CD8-positive, alpha-beta memory T cell (primary cell): ENCODE measurements around the gene CCDC28A. TPM values are rescaled to one million over a fixed set of nuclear protein-coding genes. Genes with fewer than 3 reads are reported as not detected.

Experiments
- CTCF ChIA-PET: fragments of 350-600 bp; sonication (Branson Sonifier 250); formaldehyde crosslinking; loops from one replicate; lab custom pipeline; 2021; ENCODE audit warnings: antibody characterized with exemption; lab: Charles Lee
- POLR2A ChIA-PET: fragments of 350-600 bp; sonication (Branson Sonifier 250); formaldehyde crosslinking; loops from one replicate; lab custom pipeline; 2021; ENCODE audit warnings: antibody characterized with exemption; lab: Charles Lee
- DNase-seq, 5 donors: peaks; one replicate each; pipeline versions ENCODE4 v3.0.0 to v3.0.0-alpha.2; 2020 to 2022; ENCODE audit warnings: mixed read lengths in 1 of 5
- H3K27ac ChIP-seq: one replicate; pipeline ENCODE4 v1.7.0; 2013; ENCODE audit warnings: low read depth, mild to moderate bottlenecking, low read length, moderate library complexity
- H3K27me3 ChIP-seq: 2 replicates; pipeline ENCODE4 v1.7.0; 2013; ENCODE audit warnings: low read length, mild to moderate bottlenecking; ENCODE audit not compliant: insufficient read depth, poor library complexity, severe bottlenecking
- H3K36me3 ChIP-seq: 2 replicates; pipeline ENCODE4 v1.7.0; 2013; ENCODE audit warnings: mild to moderate bottlenecking, low read length, moderate library complexity; ENCODE audit not compliant: insufficient read depth
- H3K4me1 ChIP-seq: 2 replicates; pipeline ENCODE4 v1.7.0; 2013; ENCODE audit warnings: mild to moderate bottlenecking, low read length, moderate library complexity; ENCODE audit not compliant: insufficient read depth
- H3K4me3 ChIP-seq: 2 replicates; pipeline ENCODE4 v1.7.0; 2013; ENCODE audit warnings: mild to moderate bottlenecking, low read length
- H3K9me3 ChIP-seq: 2 replicates; pipeline ENCODE4 v1.7.0; 2013; ENCODE audit warnings: mild to moderate bottlenecking, low read length
- H3K27ac Mint-ChIP-seq, 8 donors: one replicate each; pipeline ENCODE4 v1.8.0; 2020 to 2021; ENCODE audit warnings: mixed read lengths in 8 of 8, mild to moderate bottlenecking in 6 of 8, inconsistent platforms in 3 of 8, moderate library complexity in 3 of 8
- H3K27me3 Mint-ChIP-seq, 2 donors: one replicate each; pipeline ENCODE4 v1.8.0; 2020 to 2021; ENCODE audit warnings: mixed read lengths in 2 of 2, mild to moderate bottlenecking in 1 of 2, moderate library complexity in 1 of 2
- H3K36me3 Mint-ChIP-seq, 3 donors: one replicate each; pipeline ENCODE4 v1.8.0; 2020 to 2021; ENCODE audit warnings: mixed read lengths in 3 of 3, inconsistent platforms in 1 of 3, mild to moderate bottlenecking in 1 of 3
- H3K4me1 Mint-ChIP-seq, 3 donors: one replicate each; pipeline ENCODE4 v1.8.0; 2020 to 2021; ENCODE audit warnings: mixed read lengths in 3 of 3, inconsistent platforms in 1 of 3, mild to moderate bottlenecking in 1 of 3
- H3K4me3 Mint-ChIP-seq, 7 donors: one replicate each; pipeline ENCODE4 v1.8.0; 2020 to 2021; ENCODE audit warnings: mixed read lengths in 7 of 7, mild to moderate bottlenecking in 6 of 7, moderate library complexity in 4 of 7, inconsistent platforms in 2 of 7
- H3K9me3 Mint-ChIP-seq, 5 donors: one replicate each; pipeline ENCODE4 v1.8.0; 2020 to 2022; ENCODE audit warnings: mixed read lengths in 5 of 5, mild to moderate bottlenecking in 3 of 5, moderate library complexity in 2 of 5, inconsistent platforms in 1 of 5
- polyA plus RNA-seq: library from polyadenylated mRNA; unstranded; fragments of 300-500 nt; fragmentation: Illumina TruSeq; gene quantifications from one replicate; pipeline ENCODE4 v1.2.3, GENCODE V29; 2021
- total RNA-seq, 2 experiments: library from RNA; stranded (reverse); gene quantifications; one replicate each; pipeline ENCODE4 v1.2.3, GENCODE V29; 2021

The CCDC28A gene
- total and polyA plus RNA-seq, 3 experiments from 2014 or later, result 15.1 to 52.4 (median 16.1) TPM

DNA sequence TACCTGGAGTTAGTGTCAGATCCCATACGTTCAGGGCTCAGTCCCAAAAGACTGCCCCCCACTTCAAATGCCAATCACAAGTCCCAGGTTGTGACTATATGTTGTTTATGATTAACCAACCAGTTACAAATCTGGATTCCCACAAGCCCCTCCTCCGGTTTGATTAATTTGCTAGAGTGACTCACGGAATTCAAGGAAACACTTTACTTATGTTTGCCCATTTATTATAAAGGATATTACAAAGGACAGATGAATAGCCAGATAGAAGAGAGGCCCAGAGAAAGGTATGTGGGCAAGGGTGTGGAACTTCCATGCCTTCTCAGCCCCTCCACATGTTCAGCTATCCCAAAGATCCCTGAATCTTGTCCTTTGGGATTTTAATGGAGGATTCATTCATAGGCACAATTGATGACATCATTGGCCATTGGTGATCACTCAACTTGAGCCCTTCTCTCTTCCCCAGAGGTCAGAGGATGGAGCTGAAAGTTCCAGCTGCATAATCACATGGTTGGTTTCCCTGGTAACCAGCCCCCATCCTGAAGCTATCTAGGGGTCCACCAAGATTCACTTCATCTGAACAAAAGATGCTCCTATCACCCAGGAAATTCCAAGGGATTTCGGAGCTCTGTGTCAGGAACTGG is 24.4 kb downstream of the CCDC28A start:
- no peak overlapping the region for H3K27ac ChIP-seq
- peaks cover 0 to 11% of the 10 kb centered on the region in 2 donors for H3K27me3 Mint-ChIP-seq
- no peak overlapping the region for H3K4me3 Mint-ChIP-seq
- H3K36me3 ChIP-seq, result peaks cover under 1% of the 10 kb centered on the region
- no peak overlapping the region for H3K4me3 ChIP-seq
- H3K9me3 Mint-ChIP-seq, result no peaks in the 10 kb centered on the region
- no peak for DNase-seq
- H3K4me1 ChIP-seq, result no peaks in the 10 kb centered on the region
- H3K27me3 ChIP-seq, result no peaks in the 10 kb centered on the region
- no peaks in the 10 kb centered on the region for H3K4me1 Mint-ChIP-seq
- POLR2A ChIA-PET, result no interaction called here
- no peaks in the 10 kb centered on the region for H3K9me3 ChIP-seq
- CTCF ChIA-PET, result no interaction called here
- peaks cover 0 to 5% (median 3%) of the 10 kb centered on the region in 3 donors for H3K36me3 Mint-ChIP-seq
- no peak overlapping the region for H3K27ac Mint-ChIP-seq

DNA sequence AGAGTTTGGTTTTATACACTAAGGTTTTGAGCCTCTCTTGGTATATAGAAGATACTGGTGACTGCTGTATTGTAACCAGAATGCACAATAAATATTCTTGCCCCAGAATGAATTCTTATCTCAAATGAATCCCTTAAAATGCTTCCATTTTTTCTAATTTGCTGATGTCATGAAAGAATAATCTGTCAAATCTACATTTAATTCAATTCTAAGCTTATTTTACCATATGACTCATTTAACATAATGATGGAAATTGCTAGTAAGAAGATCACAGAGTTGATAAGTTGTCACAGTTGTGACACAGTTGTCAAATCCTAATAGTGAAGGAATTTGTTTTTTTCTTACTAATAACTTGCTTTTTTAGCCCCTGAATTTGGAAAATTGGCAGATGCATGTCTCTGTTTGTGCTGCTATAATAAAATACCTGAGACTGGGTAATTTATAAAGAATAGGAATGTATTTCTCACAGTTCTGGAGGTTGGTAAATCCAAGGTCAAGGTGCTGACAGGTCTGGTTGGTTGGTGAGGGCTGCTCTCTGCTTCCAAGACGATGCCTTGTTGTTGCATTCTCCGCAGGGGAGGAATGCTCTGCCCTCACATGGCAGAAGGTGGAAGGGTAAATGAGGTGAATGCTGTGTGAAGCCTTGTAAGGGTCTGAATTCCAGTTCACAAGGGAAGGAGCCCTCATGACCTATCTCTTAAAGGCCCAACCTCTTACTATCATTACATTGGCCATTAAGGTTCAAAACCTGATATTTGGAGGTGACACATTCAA is 27.0 kb downstream of the CCDC28A start:
- ChIA-PET CTCF (no interaction called here), POLR2A (no interaction called here)
- Histone ChIP-seq H3K4me3 (no peak overlapping the region), H3K9me3 (no peaks in the 10 kb centered on the region), H3K36me3 (no peaks in the 10 kb centered on the region), H3K27ac (no peak overlapping the region), H3K4me1 (no peaks in the 10 kb centered on the region), H3K27me3 (no peaks in the 10 kb centered on the region)
- no peak for DNase-seq
- H3K4me3 Mint-ChIP-seq, result no peak overlapping the region
- H3K4me1 Mint-ChIP-seq, result no peaks in the 10 kb centered on the region
- H3K36me3 Mint-ChIP-seq, result no peaks in the 10 kb centered on the region
- H3K27ac Mint-ChIP-seq, result no peak overlapping the region
- H3K9me3 Mint-ChIP-seq, result no peaks in the 10 kb centered on the region
- peaks cover 0 to 8% of the 10 kb centered on the region in 2 donors for H3K27me3 Mint-ChIP-seq

DNA sequence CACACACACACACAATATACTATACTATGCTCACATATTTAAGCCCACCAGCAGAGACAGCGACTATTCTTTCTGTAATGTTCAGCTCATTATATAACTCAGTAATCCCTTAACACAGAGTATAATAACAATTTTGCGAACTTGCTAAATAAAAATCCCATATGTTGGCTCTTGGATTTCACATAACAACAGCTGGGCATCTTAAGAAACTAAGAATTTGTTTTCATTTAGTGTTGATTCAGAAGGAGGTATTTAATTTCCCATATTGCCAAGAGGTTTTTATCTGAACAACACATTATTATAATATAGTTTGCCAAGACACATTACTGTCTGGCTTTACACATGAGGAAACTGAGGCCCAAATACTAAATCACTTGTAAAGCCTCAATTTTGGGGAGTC is 29.8 kb downstream of the CCDC28A start:
- no peak for DNase-seq
- Mint-ChIP-seq H3K36me3 (no peaks in the 10 kb centered on the region), H3K4me3 (no peak overlapping the region), H3K27me3 (peaks cover 0 to 16% of the 10 kb centered on the region in 2 donors), H3K27ac (no peak overlapping the region), H3K9me3 (no peaks in the 10 kb centered on the region), H3K4me1 (no peaks in the 10 kb centered on the region)
- no peak overlapping the region for H3K4me3 ChIP-seq
- H3K9me3 ChIP-seq, result no peaks in the 10 kb centered on the region
- H3K27ac ChIP-seq, result no peak overlapping the region
- no peaks in the 10 kb centered on the region for H3K27me3 ChIP-seq
- ChIA-PET POLR2A (no interaction called here), CTCF (no interaction called here)
- H3K36me3 ChIP-seq, result no peaks in the 10 kb centered on the region
- H3K4me1 ChIP-seq, result no peaks in the 10 kb centered on the region

DNA sequence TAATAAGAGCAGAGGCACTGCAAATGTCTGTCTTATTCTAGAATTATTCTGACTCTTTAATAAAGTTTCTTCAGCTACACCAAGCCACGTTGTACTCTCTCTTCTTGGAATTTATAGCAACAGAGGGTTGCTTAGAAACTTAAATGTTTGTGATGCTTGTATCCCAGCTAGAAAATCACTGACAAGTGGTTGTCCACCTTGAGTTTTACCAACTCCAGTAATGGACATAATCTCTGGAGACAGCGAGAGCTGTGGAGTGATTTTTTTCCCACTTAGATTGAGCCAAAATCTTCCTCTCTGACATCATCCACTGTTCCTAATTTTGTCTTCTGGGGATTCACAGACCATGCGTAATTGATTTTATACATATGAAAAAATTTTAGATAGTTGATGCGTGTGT is 30.3 kb downstream of the CCDC28A start:
- Mint-ChIP-seq H3K36me3 (no peaks in the 10 kb centered on the region), H3K4me1 (no peaks in the 10 kb centered on the region), H3K9me3 (no peaks in the 10 kb centered on the region), H3K4me3 (no peak overlapping the region), H3K27me3 (peaks cover 0 to 16% of the 10 kb centered on the region in 2 donors), H3K27ac (no peak overlapping the region)
- H3K36me3 ChIP-seq, result no peaks in the 10 kb centered on the region
- DNase-seq, result no peak
- no peaks in the 10 kb centered on the region for H3K27me3 ChIP-seq
- no peaks in the 10 kb centered on the region for H3K4me1 ChIP-seq
- H3K27ac ChIP-seq, result no peak overlapping the region
- CTCF ChIA-PET, result no interaction called here
- POLR2A ChIA-PET, result no interaction called here
- no peak overlapping the region for H3K4me3 ChIP-seq
- no peaks in the 10 kb centered on the region for H3K9me3 ChIP-seq

DNA sequence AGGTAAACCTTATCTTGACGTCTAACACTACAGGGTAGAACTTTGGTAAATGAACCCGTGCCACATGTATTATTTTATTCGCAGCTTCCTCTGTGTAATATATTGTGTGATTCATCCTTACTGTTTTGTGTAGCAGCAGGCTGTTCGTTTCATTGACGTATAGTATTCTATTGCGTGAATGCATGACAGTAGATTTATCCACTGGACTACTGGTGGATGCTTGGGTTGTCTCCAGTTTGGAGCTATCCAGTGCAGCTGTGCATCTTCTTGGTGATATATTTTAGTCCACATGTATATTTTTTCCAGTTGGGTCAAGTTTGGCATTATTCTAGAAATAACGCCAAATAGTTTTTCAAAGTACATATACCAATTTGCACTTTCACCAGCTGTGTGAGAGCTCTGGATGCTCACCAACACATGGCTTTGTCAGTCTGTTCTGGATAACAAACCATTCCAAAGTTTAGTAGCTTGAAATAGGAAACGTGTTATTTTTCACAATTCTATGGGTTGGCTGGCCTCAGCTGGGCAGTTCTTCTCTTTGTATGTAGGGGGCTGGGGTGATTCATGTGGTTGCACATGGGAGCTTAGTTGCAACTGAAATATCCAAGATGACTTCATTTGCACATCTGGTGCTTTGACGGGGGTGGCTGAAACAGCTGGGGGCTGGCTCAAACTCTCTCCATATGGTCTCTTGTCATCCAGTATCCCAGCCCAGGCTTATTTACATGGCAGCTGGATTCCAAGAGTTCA is 31.6 kb downstream of the CCDC28A start:
- Mint-ChIP-seq H3K4me1 (no peaks in the 10 kb centered on the region), H3K4me3 (no peak overlapping the region), H3K27me3 (peaks cover 0 to 16% of the 10 kb centered on the region in 2 donors), H3K36me3 (no peaks in the 10 kb centered on the region), H3K9me3 (no peaks in the 10 kb centered on the region), H3K27ac (peak overlapping the region in 1 of 8 donors; percentile 77)
- Histone ChIP-seq H3K4me1 (no peaks in the 10 kb centered on the region), H3K36me3 (no peaks in the 10 kb centered on the region), H3K27me3 (no peaks in the 10 kb centered on the region), H3K9me3 (no peaks in the 10 kb centered on the region), H3K4me3 (no peak overlapping the region), H3K27ac (no peak overlapping the region)
- no peak for DNase-seq
- ChIA-PET CTCF (no interaction called here), POLR2A (no interaction called here)

DNA sequence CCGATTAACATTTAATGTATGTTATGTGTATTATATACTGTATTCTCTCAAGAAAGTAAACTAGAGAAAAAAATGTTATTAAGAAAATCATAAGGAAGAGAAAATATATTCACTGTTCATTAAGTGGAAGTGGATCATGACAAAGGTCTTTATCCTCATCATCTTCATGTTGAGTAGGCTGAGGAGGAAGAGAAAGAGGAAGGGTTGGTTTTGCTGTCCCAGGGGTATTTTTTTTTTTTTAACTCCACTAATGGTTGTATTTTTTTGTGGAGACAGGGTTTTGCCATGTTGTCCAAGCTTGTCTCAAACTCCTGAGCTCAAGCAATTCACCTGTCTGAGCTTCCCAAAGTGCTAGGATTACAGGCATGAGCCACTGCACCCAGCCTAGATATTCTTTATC is 33.3 kb downstream of the CCDC28A start:
- no peaks in the 10 kb centered on the region for H3K36me3 Mint-ChIP-seq
- POLR2A ChIA-PET, result no interaction called here
- no peaks in the 10 kb centered on the region for H3K4me1 Mint-ChIP-seq
- CTCF ChIA-PET, result interaction anchor here (0.7 kb wide), 1 partner anchor 9 kb away, joined by 4 read pairs; no protein-coding TSS in a partner anchor
- H3K27me3 ChIP-seq, result no peaks in the 10 kb centered on the region
- no peak overlapping the region for H3K27ac ChIP-seq
- H3K4me3 ChIP-seq, result no peak overlapping the region
- H3K4me3 Mint-ChIP-seq, result no peak overlapping the region
- H3K9me3 Mint-ChIP-seq, result no peaks in the 10 kb centered on the region
- DNase-seq, result no peak
- no peaks in the 10 kb centered on the region for H3K4me1 ChIP-seq
- H3K36me3 ChIP-seq, result no peaks in the 10 kb centered on the region
- H3K27ac Mint-ChIP-seq, result no peak overlapping the region
- H3K27me3 Mint-ChIP-seq, result peaks cover 0 to 13% of the 10 kb centered on the region in 2 donors
- no peaks in the 10 kb centered on the region for H3K9me3 ChIP-seq

DNA sequence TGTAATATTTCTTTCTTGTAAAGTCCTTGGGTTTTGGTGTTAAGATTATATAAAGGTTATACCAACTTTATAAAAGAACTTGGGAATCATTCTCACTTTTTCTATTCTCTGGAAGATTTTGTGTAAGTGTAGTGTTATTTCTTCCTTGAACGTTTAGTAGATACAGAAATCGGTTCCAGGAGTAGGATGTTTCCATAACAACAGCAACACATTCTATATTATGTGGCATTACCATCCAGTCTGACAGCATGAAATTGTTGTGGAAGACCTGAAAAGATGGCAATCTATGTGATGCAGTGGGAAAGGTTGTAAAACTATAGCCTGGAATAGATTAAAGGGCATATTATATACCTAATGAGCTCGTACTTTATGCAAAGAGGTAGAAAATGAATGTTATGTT is 36.1 kb downstream of the CCDC28A start:
- Histone ChIP-seq H3K27ac (no peak overlapping the region), H3K9me3 (no peaks in the 10 kb centered on the region), H3K36me3 (no peaks in the 10 kb centered on the region), H3K4me1 (no peaks in the 10 kb centered on the region), H3K4me3 (no peak overlapping the region), H3K27me3 (no peaks in the 10 kb centered on the region)
- Mint-ChIP-seq H3K4me3 (no peak overlapping the region), H3K9me3 (no peaks in the 10 kb centered on the region), H3K27me3 (peaks cover 0 to 12% of the 10 kb centered on the region in 2 donors), H3K4me1 (no peaks in the 10 kb centered on the region), H3K27ac (no peak overlapping the region), H3K36me3 (no peaks in the 10 kb centered on the region)
- CTCF ChIA-PET, result interaction anchor here (0.6 kb wide), 1 partner anchor 25 kb away, joined by 3 read pairs; no protein-coding TSS in a partner anchor
- POLR2A ChIA-PET, result no interaction called here
- DNase-seq, result no peak

DNA sequence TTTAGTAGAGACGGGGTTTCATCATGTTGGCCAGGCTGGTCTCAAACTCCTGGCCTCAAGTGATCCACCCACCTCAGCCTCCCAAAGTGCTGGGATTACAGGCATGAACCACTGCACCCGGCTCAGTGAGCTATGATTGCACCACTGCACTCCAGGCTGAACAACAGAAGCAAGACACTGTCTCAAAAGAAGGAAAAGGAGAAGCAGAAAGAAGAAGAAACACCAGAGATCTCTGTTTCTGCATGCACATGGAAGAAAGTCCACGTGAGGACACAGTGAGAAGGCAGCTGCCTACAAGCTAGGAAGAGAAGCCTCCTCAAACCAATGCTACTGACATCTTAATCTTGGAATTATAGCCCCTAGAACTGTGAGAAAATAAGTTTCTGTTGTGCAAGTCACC is 38.3 kb downstream of the CCDC28A start:
- POLR2A ChIA-PET, result no interaction called here
- CTCF ChIA-PET, result no interaction called here
- DNase-seq, result no peak
- no peak overlapping the region for H3K4me3 ChIP-seq
- Mint-ChIP-seq H3K4me1 (peaks cover 0 to 3% (median 0%) of the 10 kb centered on the region in 3 donors), H3K27ac (no peak overlapping the region), H3K36me3 (no peaks in the 10 kb centered on the region), H3K9me3 (no peaks in the 10 kb centered on the region), H3K4me3 (no peak overlapping the region), H3K27me3 (peaks cover 0 to 6% of the 10 kb centered on the region in 2 donors)
- no peaks in the 10 kb centered on the region for H3K9me3 ChIP-seq
- H3K36me3 ChIP-seq, result no peaks in the 10 kb centered on the region
- no peaks in the 10 kb centered on the region for H3K4me1 ChIP-seq
- H3K27ac ChIP-seq, result no peak overlapping the region
- no peaks in the 10 kb centered on the region for H3K27me3 ChIP-seq
